KBM-7 (cell line): Measurements from ENCODE around the gene MAPK1.
"Not testable (repeated sequence)": the region's sequence is repeated elsewhere in the genome, so short reads cannot be mapped to it uniquely, and the experiment has no call there.

ENCODE experiments used
- DNase-seq: peaks from one replicate; pipeline ENCODE4 v3.0.0-alpha.2; 2015
- in situ Hi-C: fragments of 300-500 bp; cut with MboI; formaldehyde crosslinking; loops from 2 replicates; pipeline ENCODE4 v1.14.3; 2020; ENCODE audit warnings: low sequenced_read_pairs, low pct_unique_long_range_greater_than_20kb, mixed read lengths

MAPK1 gene

GRCh38 chr22:21867528-21868266 is at the start of gene MAPK1:
TSS of gene MAPK1 (minus strand) at chr22:21867645. CDS start at chr22:21867440, 205 bp downstream.
- in situ Hi-C loops: no loop called here
- peak; percentile 81 for DNase-seq

GRCh38 chr22:21916309-21916918 is 49.0 kb upstream of the MAPK1 start:
- no peak for DNase-seq
- in situ Hi-C loops: no loop called here

- no peak for DNase-seq
- in situ Hi-C loops: no loop called here
Observed at GRCh38 chr22:21915624-21916308, 48.3 kb upstream of the MAPK1 start.

- DNase-seq: not testable (repeated sequence)
Observed at GRCh38 chr22:21914033-21914642, 46.7 kb upstream of the MAPK1 start.

GRCh38 chr22:21910367-21910766 is 42.9 kb upstream of the MAPK1 start:
- in situ Hi-C loops: not testable (repeated sequence)

More at GRCh38 chr22:21914033-21914642, 46.7 kb upstream of the MAPK1 start:
- in situ Hi-C loops: not testable (repeated sequence)

GRCh38 chr22:21909871-21910270 is 42.4 kb upstream of the MAPK1 start:
- no peak for DNase-seq
- in situ Hi-C loops: no loop called here

More at GRCh38 chr22:21910367-21910766, 42.9 kb upstream of the MAPK1 start:
- DNase-seq: not testable (repeated sequence)

- in situ Hi-C loops: no loop called here
- no peak for DNase-seq
Observed at GRCh38 chr22:21907638-21908522, 40.4 kb upstream of the MAPK1 start.

GRCh38 chr22:21905234-21905633 is 37.8 kb upstream of the MAPK1 start:
- DNase-seq, in situ Hi-C loops: not testable (repeated sequence)

GRCh38 chr22:21904250-21904789 is 36.9 kb upstream of the MAPK1 start:
- in situ Hi-C loops: no loop called here
- DNase-seq: no peak

- in situ Hi-C loops: no loop called here
- DNase-seq: no peak
Observed at GRCh38 chr22:21903283-21903682, 35.8 kb upstream of the MAPK1 start.

- in situ Hi-C loops: no loop called here
Observed at GRCh38 chr22:21902296-21903087, 35.0 kb upstream of the MAPK1 start.

GRCh38 chr22:21898354-21898896 is 31.0 kb upstream of the MAPK1 start:
- no peak for DNase-seq
- in situ Hi-C loops: no loop called here

More at GRCh38 chr22:21902296-21903087, 35.0 kb upstream of the MAPK1 start:
- no peak for DNase-seq

GRCh38 chr22:21896951-21897513 is 29.6 kb upstream of the MAPK1 start:
- in situ Hi-C loops: no loop called here
- DNase-seq: no peak

GRCh38 chr22:21896275-21896674 is 28.8 kb upstream of the MAPK1 start:
- DNase-seq, in situ Hi-C loops: not testable (repeated sequence)

GRCh38 chr22:21894799-21895198 is 27.4 kb upstream of the MAPK1 start:
- no peak for DNase-seq
- in situ Hi-C loops: no loop called here

- in situ Hi-C loops: no loop called here
- no peak for DNase-seq
Observed at GRCh38 chr22:21889251-21889990, 22.0 kb upstream of the MAPK1 start.
